H1 (cell line): Measurements from ENCODE around the gene TNFAIP8. TPM values are rescaled to one million over a fixed set of nuclear protein-coding genes. Genes with fewer than 3 reads are reported as not detected.

ENCODE experiments used
- CTCF ChIA-PET: fragments of 300-600 bp; sonication (Branson Sonifier 250); formaldehyde crosslinking; loops from one replicate; lab custom pipeline; 2021; ENCODE audit not compliant: partially characterized antibody; lab: Charles Lee
- POLR2A ChIA-PET: fragments of 300-600 bp; sonication (Branson Sonifier 250); formaldehyde crosslinking; loops from one replicate; lab custom pipeline; 2021; ENCODE audit warnings: inconsistent platforms; ENCODE audit not compliant: partially characterized antibody; lab: Charles Lee
- DNase-seq, 2 experiments: peaks; one replicate each; pipeline versions ENCODE4 v3.0.0 to v3.0.0-alpha.2; 2010 to 2022; ENCODE audit warnings: low spot score in 2 of 2, low read depth in 1 of 2, mixed read lengths in 1 of 2
- FAIRE-seq: peaks from 2 replicates; lab custom pipeline; 2011; peaks lifted over from hg19 to GRCh38; lab: Jason Lieb, UNC
- H2AFZ ChIP-seq: 2 replicates; pipeline ENCODE4 v1.8.1; 2012; ENCODE audit warnings: low read length, inconsistent platforms
- H2AK5ac ChIP-seq: 2 replicates; pipeline ENCODE4 v1.6.1; 2013; ENCODE audit warnings: low read depth, low read length
- H2BK120ac ChIP-seq: replicated peaks from 2 replicates; pipeline ENCODE3; 2013; ENCODE audit warnings: low read depth, low read length, inconsistent platforms
- H2BK12ac ChIP-seq: 2 replicates; pipeline ENCODE4 v1.6.1; 2013; ENCODE audit warnings: low read depth, low read length
- H2BK15ac ChIP-seq: 2 replicates; pipeline ENCODE4 v1.6.1; 2013; ENCODE audit warnings: low read length
- H2BK20ac ChIP-seq: 2 replicates; pipeline ENCODE4 v1.6.1; 2013; ENCODE audit warnings: low read length
- H2BK5ac ChIP-seq: 2 replicates; pipeline ENCODE4 v1.6.1; 2013; ENCODE audit warnings: low read depth, low read length
- H3K14ac ChIP-seq: 2 replicates; pipeline ENCODE4 v1.6.1; 2013; ENCODE audit warnings: inconsistent platforms; ENCODE audit not compliant: insufficient read length
- H3K18ac ChIP-seq: 2 replicates; pipeline ENCODE4 v1.6.1; 2013; ENCODE audit warnings: low read length; ENCODE audit errors: extremely low read depth
- H3K23ac ChIP-seq: 2 replicates; pipeline ENCODE4 v1.6.1; 2013; ENCODE audit warnings: inconsistent platforms; ENCODE audit not compliant: insufficient read length
- H3K23me2 ChIP-seq: 2 replicates; pipeline ENCODE4 v1.6.1; 2013; ENCODE audit warnings: low read depth, low read length
- H3K27ac ChIP-seq: 2 replicates; pipeline ENCODE4 v1.6.1; 2011; ENCODE audit warnings: low read depth, low read length, inconsistent platforms
- H3K27me3 ChIP-seq, 4 experiments: replicated peaks in 1 of 4; 1 replicate in 1 of 4; 2 replicates in 3 of 4; pipeline versions ENCODE4 v1.6.1 to v1.8.1; 2011 to 2013; ENCODE audit warnings: low read length in 3 of 4, mild to moderate bottlenecking in 3 of 4, inconsistent platforms in 2 of 4, mixed read lengths in 2 of 4, moderate library complexity in 1 of 4; ENCODE audit not compliant: control insufficient read depth in 3 of 4, insufficient read depth in 3 of 4; ENCODE audit errors: extremely low read depth in 1 of 4
- H3K36me3 ChIP-seq, 4 experiments: 2 replicates each; pipeline versions ENCODE4 v1.6.1 to v1.8.1; 2011 to 2013; ENCODE audit warnings: mild to moderate bottlenecking in 4 of 4, low read length in 3 of 4, moderate library complexity in 2 of 4, control low read depth in 1 of 4, inconsistent platforms in 1 of 4; ENCODE audit not compliant: insufficient read depth in 4 of 4, control insufficient read depth in 2 of 4
- H3K4ac ChIP-seq: replicated peaks from 2 replicates; pipeline ENCODE3; 2013; ENCODE audit warnings: low read length, low read depth, mixed read lengths, inconsistent platforms; ENCODE audit not compliant: insufficient read length
- H3K4me1 ChIP-seq, 4 experiments: replicated peaks in 1 of 4; 1 replicate in 1 of 4; 2 replicates in 3 of 4; pipeline versions ENCODE4 v1.6.1 to v1.8.1; 2011 to 2013; ENCODE audit warnings: low read length in 3 of 4, inconsistent platforms in 2 of 4, mixed read lengths in 1 of 4; ENCODE audit not compliant: insufficient read depth in 4 of 4, control insufficient read depth in 3 of 4
- H3K4me2 ChIP-seq, 2 experiments: 2 replicates each; pipeline versions ENCODE4 v1.6.1 to v1.8.1; 2011 to 2013; ENCODE audit warnings: low read depth in 2 of 2, low read length in 2 of 2, control low read depth in 1 of 2, inconsistent platforms in 1 of 2, mild to moderate bottlenecking in 1 of 2; ENCODE audit not compliant: insufficient read depth in 1 of 2
- H3K4me3 ChIP-seq, 4 experiments: fragments of 200-600, 300-600 bp in 1 of 4; sonication (generic), shearing (Covaris generic), sonication (Bioruptor Twin) in 1 of 4; 2 replicates each; pipeline versions ENCODE4 v1.5.1 to v1.8.1; 2011 to 2016; ENCODE audit warnings: low read length in 4 of 4, low read depth in 3 of 4, control low read depth in 2 of 4, inconsistent platforms in 2 of 4, mild to moderate bottlenecking in 2 of 4, mixed read lengths in 1 of 4, moderate library complexity in 1 of 4; ENCODE audit not compliant: insufficient read depth in 2 of 4; ENCODE audit errors: extremely low read depth in 1 of 4
- H3K56ac ChIP-seq: replicated peaks from 2 replicates; pipeline ENCODE3; 2013; ENCODE audit warnings: low read depth, mild to moderate bottlenecking, mixed read lengths, low read length, inconsistent platforms; ENCODE audit not compliant: insufficient read length
- H3K79me1 ChIP-seq: 2 replicates; pipeline ENCODE4 v1.6.1; 2013; ENCODE audit warnings: low read depth, low read length, control low read depth
- H3K79me2 ChIP-seq, 2 experiments: 2 replicates each; pipeline versions ENCODE4 v1.6.1 to v1.8.1; 2012 to 2013; ENCODE audit warnings: low read length in 2 of 2, mild to moderate bottlenecking in 2 of 2, inconsistent platforms in 1 of 2; ENCODE audit not compliant: insufficient read depth in 2 of 2, control insufficient read depth in 1 of 2
- H3K9ac ChIP-seq, 4 experiments: replicated peaks in 1 of 4; 1 replicate in 1 of 4; 2 replicates in 3 of 4; pipeline versions ENCODE4 v1.6.1 to v1.8.1; 2011 to 2013; ENCODE audit warnings: low read depth in 3 of 4, low read length in 3 of 4, control low read depth in 2 of 4, mild to moderate bottlenecking in 2 of 4, moderate library complexity in 2 of 4, inconsistent platforms in 1 of 4; ENCODE audit errors: extremely low read depth in 1 of 4
- H3K9me3 ChIP-seq, 2 experiments: 2 replicates each; pipeline versions ENCODE4 v1.6.1 to v1.8.1; 2012 to 2013; ENCODE audit warnings: mild to moderate bottlenecking in 2 of 2, moderate library complexity in 2 of 2, control low read depth in 1 of 2, inconsistent platforms in 1 of 2, low read depth in 1 of 2, low read length in 1 of 2, mixed read lengths in 1 of 2; ENCODE audit not compliant: insufficient read depth in 2 of 2
- H4K20me1 ChIP-seq, 2 experiments: replicated peaks in 1 of 2; 2 replicates each; pipeline versions ENCODE3 to v1.8.1; 2011 to 2013; ENCODE audit warnings: inconsistent platforms in 2 of 2, low read length in 2 of 2, mild to moderate bottlenecking in 1 of 2; ENCODE audit not compliant: insufficient read depth in 2 of 2, control insufficient read depth in 1 of 2
- H4K5ac ChIP-seq: 2 replicates; pipeline ENCODE4 v1.6.1; 2013; ENCODE audit warnings: low read length, low read depth, mixed read lengths, inconsistent platforms; ENCODE audit not compliant: insufficient read length
- H4K8ac ChIP-seq: 2 replicates; pipeline ENCODE4 v1.8.0; 2013; ENCODE audit warnings: mild to moderate bottlenecking, moderate library complexity, low read length, inconsistent platforms; ENCODE audit not compliant: insufficient read depth; ENCODE audit errors: extremely low read depth
- H4K91ac ChIP-seq: replicated peaks from 2 replicates; pipeline ENCODE3; 2013; ENCODE audit warnings: low read length, mixed read lengths, inconsistent platforms; ENCODE audit not compliant: insufficient read length
- KDM1A ChIP-seq: fragments of 200-600, 300-600 bp; sonication (generic); IDR thresholded peaks from 2 replicates; pipeline ENCODE4 v1.7.1; 2016; ENCODE audit warnings: mild to moderate bottlenecking, low read length, borderline replicate concordance
- KDM4A ChIP-seq: IDR thresholded peaks from one replicate; pipeline ENCODE4 v1.7.1; 2012; ENCODE audit warnings: low read depth, mild to moderate bottlenecking, moderate library complexity, low read length, inconsistent platforms; ENCODE audit not compliant: severe bottlenecking
- NRF1 ChIP-seq: IDR thresholded peaks from 2 replicates; pipeline ENCODE4 v1.6.1; 2011; ENCODE audit warnings: mild to moderate bottlenecking, low read depth, low read length, improper control_type of control experiment
- SIRT6 ChIP-seq: IDR thresholded peaks from one replicate; pipeline ENCODE4 v1.7.1; 2012; ENCODE audit warnings: low read length, inconsistent platforms
- SRF ChIP-seq: IDR thresholded peaks from 2 replicates; pipeline ENCODE4 v1.6.1; 2011; ENCODE audit warnings: mild to moderate bottlenecking, low read depth, low read length, moderate library complexity
- WGBS, 2 experiments: shearing (Covaris generic) in 1 of 2; methylation state at CpG; one replicate each; pipeline versions ENCODE4 v1.1.6 to v1.1.7; 2013 to 2015; ENCODE audit warnings: low lambda C conversion rate in 2 of 2, mixed read lengths in 2 of 2, inconsistent platforms in 1 of 2, low coverage in 1 of 2, missing lambda C conversion rate in 1 of 2; ENCODE audit not compliant: insufficient replicate concordance in 2 of 2, insufficient coverage in 1 of 2, insufficient read length in 1 of 2; ENCODE audit errors: extremely low coverage in 1 of 2, missing lambda C conversion rate in 1 of 2; 5-methylcytosine and 5-hydroxymethylcytosine counted together
- polyA plus RNA-seq, 7 experiments: library from polyadenylated mRNA; depleted of rRNA in 3 of 7; stranded (reverse) in 5 of 7; unstranded in 2 of 7; fragments of >200 nt in 5 of 7; fragments of 200-250 nt in 2 of 7; gene quantifications; 1 replicate in 5 of 7; 2 replicates in 1 of 7; 4 replicates in 1 of 7; pipeline versions ENCODE4 v1.2.1 to v1.2.3, GENCODE V29; 2011 to 2013; ENCODE audit warnings: missing spikeins in 2 of 7, mixed read lengths in 2 of 7
- total RNA-seq: library from RNA; stranded (reverse); fragmentation: NEBNext Ultra II Directional; extraction: Animal tissue kit (Norgen Biotek cat#: 25700); gene quantifications from 2 replicates; pipeline ENCODE4 v1.2.1, GENCODE V29; 2021

TNFAIP8 gene
- total and polyA plus RNA-seq, 2 of the 8 experiments (the other 6 are each of a cell fraction or from before 2014, with no cell fraction given): 12.4 to 19.3 TPM

DNA sequence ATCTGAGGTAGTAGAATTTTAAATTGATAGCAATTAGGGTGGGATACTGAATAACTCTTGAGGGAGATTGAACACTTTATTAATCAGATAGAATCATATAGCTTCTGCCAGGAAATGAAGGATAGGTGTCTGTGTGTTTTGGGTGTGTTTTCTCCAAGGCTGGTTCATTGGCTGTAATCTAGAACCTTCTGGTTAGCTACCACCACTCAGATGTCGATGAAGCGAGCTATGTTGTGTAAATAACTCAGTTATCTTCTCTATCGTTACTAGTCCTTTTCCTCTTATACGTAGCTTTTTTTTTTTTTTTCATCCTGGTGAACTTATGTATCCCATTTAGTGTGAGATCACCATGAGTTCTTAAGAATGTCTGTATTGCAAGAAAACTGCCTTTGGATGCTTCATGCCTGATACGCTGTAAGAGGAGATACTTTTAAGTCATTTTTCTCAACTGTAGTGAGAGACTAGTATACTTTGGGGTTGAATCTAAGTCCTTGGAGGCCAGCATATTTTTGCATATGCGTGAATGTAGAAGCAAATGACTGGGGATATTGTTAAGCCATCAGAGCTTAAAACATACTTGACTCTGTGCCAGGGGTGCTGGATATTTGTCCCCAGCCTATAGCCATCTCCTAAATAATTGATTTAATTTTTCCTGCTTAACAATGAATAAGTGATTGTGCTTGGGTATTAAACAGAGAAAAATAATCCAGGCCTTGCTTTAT lies 2.1 kb downstream of the TNFAIP8 start:
- H2BK15ac ChIP-seq: no peak overlapping the region
- ChIA-PET POLR2A (interaction anchor here (2.7 kb wide), 1 partner anchor 9 kb away, joined by 6 read pairs; no protein-coding TSS in a partner anchor), CTCF (interaction anchor here (0.6 to 2.2 kb wide), 9 partner anchors 8 to 1198 kb away, joined by 3 to 12 read pairs (median 4); partner anchors contain the start of gene DTWD2)
- no peak overlapping the region for H3K4ac ChIP-seq
- no peak overlapping the region for H2BK20ac ChIP-seq
- H3K27ac ChIP-seq: no peak overlapping the region
- TF ChIP-seq KDM4A (no peak), SIRT6 (no peak), KDM1A (no peak), NRF1 (no peak), SRF (no peak)
- H3K4me2 ChIP-seq: peak overlapping the region in 1 of 2 experiments; percentile 81; a peak in 1 of 4 replicates
- peaks cover 2 to 17% (median 11%) of the 10 kb centered on the region in 4 experiments; a peak in 5 of 7 replicates for H3K4me1 ChIP-seq
- no peak overlapping the region for H2BK12ac ChIP-seq
- FAIRE-seq (no peak), DNase-seq (no peak)
- no peaks in the 10 kb centered on the region for H3K9me3 ChIP-seq
- H3K36me3 ChIP-seq: no peaks in the 10 kb centered on the region
- no peak overlapping the region for H3K18ac ChIP-seq
- no peak overlapping the region for H3K9ac ChIP-seq
- H2BK120ac ChIP-seq: no peak overlapping the region
- no peaks in the 10 kb centered on the region for H4K20me1 ChIP-seq
- no peak overlapping the region for H4K5ac ChIP-seq
- H3K79me2 ChIP-seq: peaks cover 0 to 25% of the 10 kb centered on the region in 2 experiments; a peak in 2 of 4 replicates
- H4K8ac ChIP-seq: no peak overlapping the region
- no peak overlapping the region for H3K23ac ChIP-seq
- H3K4me3 ChIP-seq: no peak overlapping the region
- peaks cover 10% of the 10 kb centered on the region for H3K23me2 ChIP-seq
- 0 out of 7 replicates have a peak, but pooled peaks cover 0 to 3% (median 1%) of the 10 kb centered on the region in 4 experiments for H3K27me3 ChIP-seq
- H2AFZ ChIP-seq: no peak overlapping the region
- H3K56ac ChIP-seq: no peak overlapping the region
- no peak overlapping the region for H2AK5ac ChIP-seq
- no peak overlapping the region for H2BK5ac ChIP-seq
- H3K79me1 ChIP-seq: no peaks in the 10 kb centered on the region
- no peak overlapping the region for H3K14ac ChIP-seq
- H4K91ac ChIP-seq: no peak overlapping the region
- 83% methylated on average over 6 of the region's 6 CpGs; no CpG with 5 or more reads in 1 of the 2 experiments for WGBS, 2 experiments
